ENCODE data around the gene PAMR1. TPM values are rescaled to one million over a fixed set of nuclear protein-coding genes. Genes with fewer than 3 reads are reported as not detected.
"Not testable (repeated sequence)": the region's sequence is repeated elsewhere in the genome, so short reads cannot be mapped to it uniquely, and the experiment has no call there.

Gene PAMR1
- total RNA-seq, 4 donors from 2014 or later, result 12.7 to 20.8 (median 17.8) TPM

DNA sequence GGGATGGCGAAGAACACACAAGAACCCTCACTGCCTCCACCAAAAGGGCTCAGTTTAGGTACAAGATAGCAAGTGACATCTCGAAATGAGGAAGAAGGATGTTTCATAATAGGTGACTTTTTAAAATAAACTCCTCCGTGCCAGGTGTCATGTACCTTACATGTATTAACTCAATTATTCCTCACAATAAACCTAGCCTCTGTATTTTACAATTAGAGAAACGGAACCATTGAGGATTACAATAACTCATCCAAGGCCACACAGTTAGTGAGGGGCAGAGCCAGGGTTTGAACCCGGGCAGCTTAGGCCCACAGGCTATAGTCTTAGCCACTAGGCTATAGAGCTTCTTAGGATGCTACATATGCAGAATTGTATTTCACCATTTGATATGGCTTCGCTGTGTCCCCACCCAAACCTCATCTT lies 965 bp upstream of the PAMR1 start:
- 62 to 87% methylated on average over 6 of the region's 6 CpGs for WGBS, 2 donors
- H3K4me3 ChIP-seq (ENCODE audit: low read depth, poor library complexity, severe bottlenecking), result no peak overlapping the region
- DNase-seq (ENCODE audit: low spot score in 2 of 2), result no peak
- TF ChIP-seq, protein P1, sequence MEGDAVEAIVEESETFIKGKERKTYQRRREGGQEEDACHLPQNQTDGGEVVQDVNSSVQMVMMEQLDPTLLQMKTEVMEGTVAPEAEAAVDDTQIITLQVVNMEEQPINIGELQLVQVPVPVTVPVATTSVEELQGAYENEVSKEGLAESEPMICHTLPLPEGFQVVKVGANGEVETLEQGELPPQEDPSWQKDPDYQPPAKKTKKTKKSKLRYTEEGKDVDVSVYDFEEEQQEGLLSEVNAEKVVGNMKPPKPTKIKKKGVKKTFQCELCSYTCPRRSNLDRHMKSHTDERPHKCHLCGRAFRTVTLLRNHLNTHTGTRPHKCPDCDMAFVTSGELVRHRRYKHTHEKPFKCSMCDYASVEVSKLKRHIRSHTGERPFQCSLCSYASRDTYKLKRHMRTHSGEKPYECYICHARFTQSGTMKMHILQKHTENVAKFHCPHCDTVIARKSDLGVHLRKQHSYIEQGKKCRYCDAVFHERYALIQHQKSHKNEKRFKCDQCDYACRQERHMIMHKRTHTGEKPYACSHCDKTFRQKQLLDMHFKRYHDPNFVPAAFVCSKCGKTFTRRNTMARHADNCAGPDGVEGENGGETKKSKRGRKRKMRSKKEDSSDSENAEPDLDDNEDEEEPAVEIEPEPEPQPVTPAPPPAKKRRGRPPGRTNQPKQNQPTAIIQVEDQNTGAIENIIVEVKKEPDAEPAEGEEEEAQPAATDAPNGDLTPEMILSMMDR (IDR thresholded peaks at IDR 0.05), result no peak
- no peak for TF ChIP-seq POLR2A (IDR thresholded peaks at IDR 0.05)
- intact Hi-C loops (cut with DNase I; ENCODE audit: low total_unique reads), result no loop called here

DNA sequence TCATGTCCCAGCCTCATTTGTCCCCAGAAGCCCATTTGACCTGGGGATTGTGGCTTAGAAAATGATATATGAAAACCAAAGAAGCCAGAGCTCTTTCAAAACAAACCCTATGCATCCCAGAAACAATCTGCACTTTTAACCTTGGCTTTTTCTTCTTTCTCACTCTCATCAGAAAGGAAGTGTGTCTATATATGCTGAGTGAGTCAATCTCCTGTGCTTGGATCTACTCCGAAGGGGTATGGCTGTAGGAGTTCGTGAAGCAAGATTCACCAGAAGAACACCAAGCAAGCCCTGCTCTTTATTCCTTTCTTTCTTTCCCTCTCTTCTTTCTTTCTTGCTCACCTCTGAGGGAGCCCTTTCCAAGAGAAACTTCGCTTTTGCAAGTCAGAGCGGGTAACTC lies 636 bp downstream of the PAMR1 start:
- intact Hi-C loops (cut with DNase I; ENCODE audit: low total_unique reads), result loop anchor here (5.0 kb wide), 1 partner anchor 52 kb away; no protein-coding TSS in a partner anchor
- 29 to 36% methylated on average over 4 of the region's 4 CpGs for WGBS, 2 donors
- DNase-seq (ENCODE audit: low spot score in 2 of 2), result no peak
- no peak overlapping the region for H3K4me3 ChIP-seq (ENCODE audit: low read depth, poor library complexity, severe bottlenecking)
- TF ChIP-seq POLR2A (IDR thresholded peaks at IDR 0.05), result no peak
- TF ChIP-seq, protein P1 (IDR thresholded peaks at IDR 0.05), result no peak

DNA sequence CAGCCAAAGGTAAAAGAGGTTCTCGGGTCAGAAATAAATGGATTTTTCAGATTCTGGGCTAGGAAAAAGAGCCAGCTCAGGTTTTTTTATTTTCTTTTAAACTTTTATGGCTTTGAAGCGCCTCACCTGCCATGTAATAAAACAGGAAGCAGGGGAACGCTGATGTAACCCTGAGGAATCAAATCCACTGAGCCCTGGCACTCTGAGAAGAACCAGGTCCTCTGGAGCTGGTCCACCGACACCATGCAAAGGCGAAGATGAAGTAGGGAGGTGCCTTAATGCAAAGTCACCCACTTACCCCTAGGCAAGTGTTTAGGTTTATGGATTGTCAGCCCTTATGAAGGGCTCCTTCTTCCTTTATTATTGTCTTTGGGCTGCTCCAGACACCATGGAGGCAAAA lies 1.6 kb downstream of the PAMR1 start:
- WGBS, 2 donors, result 37 to 43% methylated on average over 5 of the region's 5 CpGs
- no peak for DNase-seq (ENCODE audit: low spot score in 2 of 2)
- no peak overlapping the region for H3K4me3 ChIP-seq (ENCODE audit: low read depth, poor library complexity, severe bottlenecking)
- TF ChIP-seq POLR2A (IDR thresholded peaks at IDR 0.05), result no peak
- TF ChIP-seq, protein P1 (IDR thresholded peaks at IDR 0.05), result no peak
- intact Hi-C loops (cut with DNase I; ENCODE audit: low total_unique reads), result loop anchor here (5.0 kb wide), 1 partner anchor 52 kb away; no protein-coding TSS in a partner anchor

DNA sequence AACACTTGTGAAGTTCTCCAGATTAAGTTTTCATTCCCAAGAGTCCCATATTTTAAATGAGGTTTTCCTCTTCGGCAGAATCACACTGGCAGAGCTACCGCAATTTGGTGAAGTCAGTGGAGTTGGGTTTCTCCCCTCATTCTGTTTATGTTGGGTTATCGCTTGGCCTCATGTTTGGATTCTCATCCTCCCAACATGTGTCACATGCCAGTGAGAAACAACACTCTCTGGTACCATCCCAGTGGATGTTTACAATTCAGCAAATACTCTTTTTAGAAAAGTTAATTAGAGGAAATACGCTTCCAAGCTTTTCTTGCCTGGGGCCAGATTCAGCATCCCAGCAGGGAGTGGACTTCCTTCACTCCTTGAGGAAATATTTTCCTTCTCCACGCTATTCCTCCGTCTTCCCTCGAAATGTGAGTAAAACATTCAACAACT lies 2.1 kb downstream of the PAMR1 start:
- no peak for DNase-seq (ENCODE audit: low spot score in 2 of 2)
- 8 to 16% methylated on average over 7 of the region's 7 CpGs for WGBS, 2 donors
- no peak overlapping the region for H3K4me3 ChIP-seq (ENCODE audit: low read depth, poor library complexity, severe bottlenecking)
- intact Hi-C loops (cut with DNase I; ENCODE audit: low total_unique reads), result loop anchor here (5.0 kb wide), 1 partner anchor 51 kb away; no protein-coding TSS in a partner anchor
- TF ChIP-seq, protein P1 (IDR thresholded peaks at IDR 0.05), result no peak
- TF ChIP-seq POLR2A (IDR thresholded peaks at IDR 0.05), result no peak

DNA sequence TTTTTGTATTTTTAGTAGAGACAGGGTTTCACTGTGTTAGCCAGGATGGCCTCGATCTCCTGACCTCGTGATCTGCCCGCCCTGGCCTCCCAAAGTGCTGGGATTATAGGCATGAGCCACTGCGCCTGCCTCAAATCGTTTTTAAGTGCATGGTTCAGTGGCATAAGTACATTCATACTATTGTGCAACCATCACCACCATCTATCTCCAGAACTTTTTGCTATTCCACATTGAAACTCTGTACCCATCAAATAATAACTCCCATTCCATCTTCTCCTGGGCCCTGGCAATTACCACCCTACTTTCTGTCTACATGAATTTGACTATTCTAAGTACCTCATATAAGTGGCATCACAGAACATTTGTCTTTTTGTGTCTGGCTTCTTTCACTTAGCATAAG lies 3.3 kb downstream of the PAMR1 start:
- DNase-seq (ENCODE audit: low spot score in 2 of 2); H3K4me3 ChIP-seq (ENCODE audit: low read depth, poor library complexity, severe bottlenecking): not testable (repeated sequence)
- intact Hi-C loops (cut with DNase I; ENCODE audit: low total_unique reads), result loop anchor here (5.0 kb wide), 1 partner anchor 50 kb away; no protein-coding TSS in a partner anchor
- 93 to 98% methylated on average over 5 of the region's 5 CpGs for WGBS, 2 donors

DNA sequence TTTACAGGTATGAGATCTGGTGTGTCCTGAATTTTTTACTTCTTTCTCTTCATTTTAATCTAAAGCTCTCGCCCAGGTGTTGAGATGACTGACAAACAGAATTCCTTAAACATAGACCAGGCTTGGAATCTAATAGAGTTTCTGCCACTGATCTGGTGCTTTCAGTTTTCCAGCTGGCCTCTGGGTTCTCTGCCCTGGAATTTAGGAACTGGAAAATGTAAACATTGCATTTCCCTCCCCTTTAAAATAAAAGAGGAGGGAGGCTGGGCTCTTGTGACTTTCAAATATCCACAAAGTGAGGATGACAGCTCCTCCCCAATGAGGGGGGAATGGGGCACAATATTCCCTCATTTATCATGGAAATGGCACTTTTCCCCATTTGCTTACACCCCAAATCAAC lies 5.0 kb downstream of the PAMR1 start:
- H3K4me3 ChIP-seq (ENCODE audit: low read depth, poor library complexity, severe bottlenecking), result no peak overlapping the region
- intact Hi-C loops (cut with DNase I; ENCODE audit: low total_unique reads), result loop anchor here (5.0 kb wide), 1 partner anchor 48 kb away; no protein-coding TSS in a partner anchor
- DNase-seq (ENCODE audit: low spot score in 2 of 2), result no peak
- 88 to 96% methylated on average over 1 of the region's 1 CpG for WGBS, 2 donors
- no peak for TF ChIP-seq POLR2A (IDR thresholded peaks at IDR 0.05)
- TF ChIP-seq, protein P1 (IDR thresholded peaks at IDR 0.05), result no peak

Data from lower leg skin (tissue), 4 donors.